Loucy (cell line): ENCODE results near the gene BCL2.

Experiments
- H2AFZ ChIP-seq: fragments of 200-600 bp; sonication (generic); 2 replicates; pipeline ENCODE4 v1.6.0; 2016; ENCODE audit warnings: antibody characterized with exemption, mild to moderate bottlenecking, low read length, moderate library complexity
- H3F3A ChIP-seq: fragments of 200-600 bp; 2 replicates; pipeline ENCODE4 v1.6.0; 2016; ENCODE audit warnings: antibody characterized with exemption, low read depth, mild to moderate bottlenecking
- H3K27me3 ChIP-seq: fragments of 200-600 bp; sonication (generic); 2 replicates; pipeline ENCODE4 v1.6.1; 2014; ENCODE audit warnings: low read length, mild to moderate bottlenecking; ENCODE audit not compliant: insufficient read depth, poor library complexity, severe bottlenecking
- H3K36me3 ChIP-seq: fragments of 200-600 bp; sonication (generic); 2 replicates; pipeline ENCODE4 v1.6.1; 2016; ENCODE audit warnings: low read length; ENCODE audit not compliant: insufficient read depth
- H3K4me1 ChIP-seq: fragments of 200-600 bp; sonication (generic); 2 replicates; pipeline ENCODE4 v1.5.1; 2014; ENCODE audit warnings: low read length, mild to moderate bottlenecking; ENCODE audit not compliant: insufficient read depth, poor library complexity, severe bottlenecking
- H3K4me2 ChIP-seq: fragments of 200-600 bp; sonication (generic); 2 replicates; pipeline ENCODE4 v1.6.0; 2014; ENCODE audit warnings: antibody characterized with exemption, low read length, low read depth, mild to moderate bottlenecking; ENCODE audit not compliant: poor library complexity, severe bottlenecking
- H3K4me3 ChIP-seq: fragments of 200-600 bp; sonication (generic); 2 replicates; pipeline ENCODE4 v1.5.1; 2014; ENCODE audit warnings: low read length, mild to moderate bottlenecking, mixed read lengths; ENCODE audit not compliant: poor library complexity, severe bottlenecking
- H3K79me2 ChIP-seq: fragments of 200-600 bp; sonication (generic); 2 replicates; pipeline ENCODE4 v1.6.1; 2014; ENCODE audit warnings: low read length; ENCODE audit not compliant: insufficient read depth
- H3K9ac ChIP-seq: fragments of 200-600 bp; sonication (generic); 2 replicates; pipeline ENCODE4 v1.6.0; 2014; ENCODE audit warnings: mild to moderate bottlenecking, low read depth, low read length, moderate library complexity; ENCODE audit not compliant: poor library complexity, severe bottlenecking
- H3K9me2 ChIP-seq: fragments of 200-600 bp; sonication (generic); replicated peaks from 2 replicates; pipeline ENCODE4 v1.6.1; 2016; ENCODE audit warnings: low read depth, low read length, mixed read lengths
- H3K9me3 ChIP-seq: fragments of 200-600 bp; sonication (generic); 2 replicates; pipeline ENCODE4 v1.6.1; 2014; ENCODE audit warnings: mild to moderate bottlenecking, antibody characterized with exemption, low read length, low read depth; ENCODE audit not compliant: insufficient read depth
- H4K20me1 ChIP-seq: fragments of 200-600 bp; sonication (generic); 2 replicates; pipeline ENCODE4 v1.6.0; 2014; ENCODE audit warnings: antibody characterized with exemption, low read length, mild to moderate bottlenecking; ENCODE audit not compliant: insufficient read depth, poor library complexity, severe bottlenecking
- CTCF ChIP-seq: fragments of 200-600 bp; sonication (generic); conservative IDR thresholded peaks from 2 replicates; pipeline ENCODE4 v1.5.1; 2014; ENCODE audit warnings: mild to moderate bottlenecking, antibody characterized with exemption, low read length
- EZH2phosphoT487 ChIP-seq: fragments of 200-600 bp; IDR thresholded peaks from 2 replicates; pipeline ENCODE4 v1.6.1; 2018; ENCODE audit warnings: antibody characterized with exemption, mild to moderate bottlenecking, moderate library complexity, borderline replicate concordance

BCL2 gene

GRCh38 chr18:63241317-63241712 is 78.3 kb downstream of the BCL2 start:
- Histone ChIP-seq H3K9me3 (no peaks in the 10 kb centered on the region), H3K4me2 (no peak overlapping the region), H4K20me1 (no peaks in the 10 kb centered on the region), H2AFZ (no peak overlapping the region), H3K36me3 (no peaks in the 10 kb centered on the region; the same call in 1 of the 2 replicates), H3K27me3 (no peaks in the 10 kb centered on the region), H3K4me3 (no peak overlapping the region), H3F3A (no peaks in the 10 kb centered on the region), H3K9ac (no peak overlapping the region), H3K4me1 (no peaks in the 10 kb centered on the region), H3K9me2 (no peaks in the 10 kb centered on the region), H3K79me2 (peaks cover 28% of the 10 kb centered on the region)
- TF ChIP-seq EZH2phosphoT487 (no peak), CTCF (no peak)

GRCh38 chr18:63240531-63241316 is 78.8 kb downstream of the BCL2 start:
- Histone ChIP-seq H2AFZ (no peak overlapping the region), H3K4me3 (no peak overlapping the region), H3K79me2 (peaks cover 27% of the 10 kb centered on the region), H3K4me2 (no peak overlapping the region), H3K36me3 (no peaks in the 10 kb centered on the region; the same call in 1 of the 2 replicates), H4K20me1 (no peaks in the 10 kb centered on the region), H3K9me3 (no peaks in the 10 kb centered on the region), H3K9ac (no peak overlapping the region), H3K27me3 (no peaks in the 10 kb centered on the region), H3F3A (no peaks in the 10 kb centered on the region), H3K4me1 (no peaks in the 10 kb centered on the region), H3K9me2 (no peaks in the 10 kb centered on the region)
- TF ChIP-seq EZH2phosphoT487 (no peak), CTCF (no peak)

- no peak overlapping the region for H3K4me3 ChIP-seq
- H2AFZ ChIP-seq = no peak overlapping the region
- H3K9ac ChIP-seq = no peak overlapping the region
- H3K4me2 ChIP-seq = no peak overlapping the region
- H3K27me3 ChIP-seq = no peaks in the 10 kb centered on the region
- H3K36me3 ChIP-seq = no peaks in the 10 kb centered on the region; the same call in 1 of the 2 replicates
- no peak for TF ChIP-seq CTCF
- no peak for TF ChIP-seq EZH2phosphoT487
- H3F3A ChIP-seq = no peaks in the 10 kb centered on the region
- H3K4me1 ChIP-seq = no peaks in the 10 kb centered on the region
- H3K9me3 ChIP-seq = no peaks in the 10 kb centered on the region
- no peaks in the 10 kb centered on the region for H3K9me2 ChIP-seq
- H3K79me2 ChIP-seq = peaks cover 32% of the 10 kb centered on the region
- H4K20me1 ChIP-seq = no peaks in the 10 kb centered on the region
Measured at GRCh38 chr18:63238693-63239075, 80.9 kb downstream of the BCL2 start.
